Esophagus squamous epithelium (tissue), 5 donors: Measurements from ENCODE around the gene ROR1. TPM values are rescaled to one million over a fixed set of nuclear protein-coding genes. Genes with fewer than 3 reads are reported as not detected.

Source experiments
- DNase-seq: peaks from one replicate; lab custom pipeline; 2025; lab: John Stamatoyannopoulos, UW
- H3K27ac ChIP-seq, 4 donors: fragments of 200-600 bp; sonication (generic); one replicate each; pipeline ENCODE4 v1.5.1; 2016 to 2019; ENCODE audit warnings: mild to moderate bottlenecking in 1 of 4
- H3K27me3 ChIP-seq, 4 donors: fragments of 200-600 bp; sonication (generic); 1 replicate in 3 of 4; 2 replicates in 1 of 4; pipeline versions ENCODE4 v1.5.1 to v1.6.0; 2017 to 2021; ENCODE audit warnings: antibody characterized with exemption in 1 of 4
- H3K36me3 ChIP-seq, 3 donors: fragments of 200-600 bp; sonication (generic); one replicate each; pipeline ENCODE4 v1.5.1; 2016 to 2019
- H3K4me1 ChIP-seq, 3 donors: fragments of 200-600 bp; sonication (generic); one replicate each; pipeline ENCODE4 v1.5.1; 2017 to 2019
- H3K4me3 ChIP-seq, 4 donors: fragments of 200-600 bp; sonication (generic); 1 replicate in 3 of 4; 2 replicates in 1 of 4; pipeline ENCODE4 v1.5.1; 2016 to 2019; ENCODE audit warnings: mild to moderate bottlenecking in 2 of 4, moderate library complexity in 1 of 4
- H3K9me3 ChIP-seq, 3 donors: fragments of 200-600 bp; sonication (generic); one replicate each; pipeline ENCODE4 v1.5.1; 2016 to 2019
- POLR2A ChIP-seq, 4 donors: fragments of 450-650 bp; IDR thresholded peaks; one replicate each; pipeline ENCODE4 v1.6.1; 2017; ENCODE audit warnings: antibody characterized with exemption in 4 of 4, mild to moderate bottlenecking in 4 of 4, moderate library complexity in 3 of 4
- WGBS, 2 donors: methylation state at CpG; one replicate each; pipeline ENCODE4 v1.1.5; 2018; 5-methylcytosine and 5-hydroxymethylcytosine counted together
- intact Hi-C: fragments of 100-400 bp; cut with DNase I; formaldehyde crosslinking; loops from one replicate; pipeline ENCODE4 v1.15.0; 2022
- total RNA-seq, 4 donors: library from RNA; depleted of rRNA; stranded (reverse); fragments of >200 nt; gene quantifications; one replicate each; pipeline ENCODE4 v1.1.0, GENCODE V29; 2016
- TF ChIP-seq, protein P1 (sequence below), 6 experiments: fragments of 450-650 bp in 4 of 6; fragments of 200-600 bp in 2 of 6; sonication (generic) in 2 of 6; IDR thresholded peaks; one replicate each; pipeline ENCODE4 v1.5.1; 2016 to 2019; ENCODE audit warnings: antibody characterized with exemption in 6 of 6, mild to moderate bottlenecking in 4 of 6, moderate library complexity in 4 of 6
- donor health status: DM: yes; HTN: yes; CAD: no.

Gene ROR1
- total RNA-seq, 4 donors from 2014 or later, result 6.6 to 15.3 (median 9.4) TPM

DNA sequence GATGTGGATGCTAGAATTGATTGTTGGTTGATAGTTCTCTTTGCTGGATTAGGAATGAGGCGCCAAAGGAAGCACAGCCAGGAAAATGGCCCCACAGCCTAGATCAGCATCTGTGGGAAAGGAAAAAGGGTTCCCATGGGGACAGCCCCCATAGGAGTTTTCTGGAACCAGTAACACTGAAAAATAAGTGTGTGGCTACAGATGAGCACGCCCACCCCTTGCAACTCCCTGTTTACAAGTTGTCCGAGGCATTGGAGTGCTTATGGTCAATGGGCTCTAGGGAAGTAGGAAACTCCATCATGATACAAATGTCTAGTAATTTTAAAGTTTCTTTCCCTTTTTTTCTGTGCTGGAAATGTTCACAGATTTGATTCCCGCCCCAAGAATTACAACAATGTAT is 405.8 kb downstream of the ROR1 start:
- no peak for DNase-seq
- no peak for TF ChIP-seq POLR2A (IDR thresholded peaks at IDR 0.05)
- TF ChIP-seq, protein P1, sequence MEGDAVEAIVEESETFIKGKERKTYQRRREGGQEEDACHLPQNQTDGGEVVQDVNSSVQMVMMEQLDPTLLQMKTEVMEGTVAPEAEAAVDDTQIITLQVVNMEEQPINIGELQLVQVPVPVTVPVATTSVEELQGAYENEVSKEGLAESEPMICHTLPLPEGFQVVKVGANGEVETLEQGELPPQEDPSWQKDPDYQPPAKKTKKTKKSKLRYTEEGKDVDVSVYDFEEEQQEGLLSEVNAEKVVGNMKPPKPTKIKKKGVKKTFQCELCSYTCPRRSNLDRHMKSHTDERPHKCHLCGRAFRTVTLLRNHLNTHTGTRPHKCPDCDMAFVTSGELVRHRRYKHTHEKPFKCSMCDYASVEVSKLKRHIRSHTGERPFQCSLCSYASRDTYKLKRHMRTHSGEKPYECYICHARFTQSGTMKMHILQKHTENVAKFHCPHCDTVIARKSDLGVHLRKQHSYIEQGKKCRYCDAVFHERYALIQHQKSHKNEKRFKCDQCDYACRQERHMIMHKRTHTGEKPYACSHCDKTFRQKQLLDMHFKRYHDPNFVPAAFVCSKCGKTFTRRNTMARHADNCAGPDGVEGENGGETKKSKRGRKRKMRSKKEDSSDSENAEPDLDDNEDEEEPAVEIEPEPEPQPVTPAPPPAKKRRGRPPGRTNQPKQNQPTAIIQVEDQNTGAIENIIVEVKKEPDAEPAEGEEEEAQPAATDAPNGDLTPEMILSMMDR (IDR thresholded peaks at IDR 0.05), result no peak
- peaks cover 0 to 10% (median 6%) of the 10 kb centered on the region in 3 donors for H3K4me1 ChIP-seq
- H3K36me3 ChIP-seq, result peaks cover 0 to 15% (median 0%) of the 10 kb centered on the region in 3 donors
- H3K27me3 ChIP-seq, result no peaks in the 10 kb centered on the region
- 81 to 84% methylated on average over 4 of the region's 4 CpGs for WGBS, 2 donors
- no peaks in the 10 kb centered on the region for H3K9me3 ChIP-seq
- H3K27ac ChIP-seq, result no peak overlapping the region
- intact Hi-C loops, result no loop called here
- H3K4me3 ChIP-seq, result no peak overlapping the region

GRCh38 chr1:64182207-64182606 is 408.4 kb downstream of the ROR1 start:
- 77 to 83% methylated on average over 2 of the region's 2 CpGs for WGBS, 2 donors
- TF ChIP-seq POLR2A (IDR thresholded peaks at IDR 0.05), result no peak
- TF ChIP-seq, protein P1 (IDR thresholded peaks at IDR 0.05), result no peak
- Histone ChIP-seq H3K27me3 (no peaks in the 10 kb centered on the region), H3K9me3 (no peaks in the 10 kb centered on the region), H3K4me3 (no peak overlapping the region), H3K4me1 (peaks cover 0 to 13% (median 6%) of the 10 kb centered on the region in 3 donors), H3K27ac (no peak overlapping the region), H3K36me3 (peaks cover 0 to 15% (median 0%) of the 10 kb centered on the region in 3 donors)
- intact Hi-C loops, result no loop called here
- DNase-seq, result no peak

- Histone ChIP-seq H3K9me3 (no peaks in the 10 kb centered on the region), H3K27me3 (no peaks in the 10 kb centered on the region), H3K36me3 (peaks cover 0 to 2% (median 0%) of the 10 kb centered on the region in 3 donors), H3K4me1 (peaks cover 0 to 13% (median 6%) of the 10 kb centered on the region in 3 donors), H3K27ac (no peak overlapping the region), H3K4me3 (no peak overlapping the region)
- intact Hi-C loops, result no loop called here
- DNase-seq, result no peak
- TF ChIP-seq, protein P1 (IDR thresholded peaks at IDR 0.05), result no peak
- TF ChIP-seq POLR2A (IDR thresholded peaks at IDR 0.05), result no peak
- 58 to 64% methylated on average over 5 of the region's 5 CpGs for WGBS, 2 donors
Observed at GRCh38 chr1:64183395-64184002, 409.7 kb downstream of the ROR1 start.

GRCh38 chr1:64184003-64184440 is 410.2 kb downstream of the ROR1 start:
- Histone ChIP-seq H3K36me3 (no peaks in the 10 kb centered on the region), H3K4me3 (no peak overlapping the region), H3K9me3 (no peaks in the 10 kb centered on the region), H3K27ac (no peak overlapping the region), H3K27me3 (no peaks in the 10 kb centered on the region), H3K4me1 (peaks cover 0 to 13% (median 6%) of the 10 kb centered on the region in 3 donors)
- WGBS, 2 donors, result 31 to 74% methylated on average over 5 of the region's 5 CpGs
- intact Hi-C loops, result no loop called here
- no peak for DNase-seq
- TF ChIP-seq, protein P1 (IDR thresholded peaks at IDR 0.05), result no peak
- no peak for TF ChIP-seq POLR2A (IDR thresholded peaks at IDR 0.05)

- intact Hi-C loops, result no loop called here
- no peaks in the 10 kb centered on the region for H3K36me3 ChIP-seq
- 62 to 64% methylated on average over 8 to 10 of the region's 10 CpGs for WGBS, 2 donors
- H3K4me3 ChIP-seq, result no peak overlapping the region
- no peak overlapping the region for H3K27ac ChIP-seq
- peaks cover 0 to 13% (median 6%) of the 10 kb centered on the region in 3 donors for H3K4me1 ChIP-seq
- no peak for DNase-seq
- H3K27me3 ChIP-seq, result no peaks in the 10 kb centered on the region
- no peaks in the 10 kb centered on the region for H3K9me3 ChIP-seq
- no peak for TF ChIP-seq POLR2A (IDR thresholded peaks at IDR 0.05)
- TF ChIP-seq, protein P1 (IDR thresholded peaks at IDR 0.05), result no peak
Observed at GRCh38 chr1:64186138-64186897, 412.5 kb downstream of the ROR1 start.
